ENCODE measurements around the gene PLB1.

The PLB1 gene

GRCh38 chr2:28648671-28649395 is 153.0 kb downstream of the PLB1 start:
- H3K27ac ChIP-seq, result no peak overlapping the region
- DNase-seq, result no peak
- no peaks in the 10 kb centered on the region for H3K36me3 ChIP-seq
- H3K9me3 ChIP-seq (ENCODE audit: severe bottlenecking), result no peaks in the 10 kb centered on the region
- TF ChIP-seq CTCF (IDR thresholded peaks at IDR 0.05; ENCODE audit: low read depth, low read length), result no peak
- no peak overlapping the region for H3K4me3 ChIP-seq (ENCODE audit: low read depth, low read length)
- no peaks in the 10 kb centered on the region for H3K27me3 ChIP-seq (ENCODE audit: insufficient read depth, low read depth, severe bottlenecking)

- Histone ChIP-seq H3K27me3 (ENCODE audit: insufficient read depth, low read depth, severe bottlenecking) (no peaks in the 10 kb centered on the region), H3K27ac (no peak overlapping the region), H3K4me3 (ENCODE audit: low read depth, low read length) (no peak overlapping the region), H3K9me3 (ENCODE audit: severe bottlenecking) (no peaks in the 10 kb centered on the region), H3K36me3 (no peaks in the 10 kb centered on the region)
- no peak for TF ChIP-seq CTCF (IDR thresholded peaks at IDR 0.05; ENCODE audit: low read depth, low read length)
- DNase-seq, result no peak
These were observed 153.8 kb downstream of the PLB1 start for GRCh38 chr2:28649481-28650265.

GRCh38 chr2:28650266-28650584 is 154.4 kb downstream of the PLB1 start:
- Histone ChIP-seq H3K9me3 (ENCODE audit: severe bottlenecking) (no peaks in the 10 kb centered on the region), H3K27me3 (ENCODE audit: insufficient read depth, low read depth, severe bottlenecking) (no peaks in the 10 kb centered on the region), H3K4me3 (ENCODE audit: low read depth, low read length) (no peak overlapping the region), H3K36me3 (no peaks in the 10 kb centered on the region), H3K27ac (no peak overlapping the region)
- no peak for TF ChIP-seq CTCF (IDR thresholded peaks at IDR 0.05; ENCODE audit: low read depth, low read length)
- DNase-seq, result no peak

- Histone ChIP-seq H3K4me3 (ENCODE audit: low read depth, low read length) (no peak overlapping the region), H3K9me3 (ENCODE audit: severe bottlenecking) (no peaks in the 10 kb centered on the region), H3K27me3 (ENCODE audit: insufficient read depth, low read depth, severe bottlenecking) (no peaks in the 10 kb centered on the region), H3K27ac (no peak overlapping the region), H3K36me3 (no peaks in the 10 kb centered on the region)
- TF ChIP-seq CTCF (IDR thresholded peaks at IDR 0.05; ENCODE audit: low read depth, low read length), result no peak
- DNase-seq, result no peak
These were observed 156.4 kb downstream of the PLB1 start for GRCh38 chr2:28652217-28652616.

GRCh38 chr2:28653892-28654662 is 158.2 kb downstream of the PLB1 start:
- H3K27me3 ChIP-seq (ENCODE audit: insufficient read depth, low read depth, severe bottlenecking), result no peaks in the 10 kb centered on the region
- no peaks in the 10 kb centered on the region for H3K36me3 ChIP-seq
- peaks cover 4% of the 10 kb centered on the region for H3K9me3 ChIP-seq (ENCODE audit: severe bottlenecking)
- no peak overlapping the region for H3K27ac ChIP-seq
- no peak overlapping the region for H3K4me3 ChIP-seq (ENCODE audit: low read depth, low read length)
- DNase-seq, result no peak
- no peak for TF ChIP-seq CTCF (IDR thresholded peaks at IDR 0.05; ENCODE audit: low read depth, low read length)

Data from WERI-Rb-1 (cell line).